Suprapubic skin (tissue), 4 donors: ENCODE results near the gene TADA3. TPM values are rescaled to one million over a fixed set of nuclear protein-coding genes. Genes with fewer than 3 reads are reported as not detected.

ENCODE experiments used
- DNase-seq, 2 donors: peaks; one replicate each; pipeline ENCODE4 v3.0.0-alpha.2; 2019; ENCODE audit warnings: low spot score in 2 of 2
- H3K27ac ChIP-seq: fragments of 200-600 bp; sonication (generic); one replicate; pipeline ENCODE4 v1.5.1; 2019
- H3K27me3 ChIP-seq: fragments of 200-600 bp; sonication (generic); one replicate; pipeline ENCODE4 v1.5.1; 2019
- H3K36me3 ChIP-seq: fragments of 200-600 bp; sonication (generic); one replicate; pipeline ENCODE4 v1.5.1; 2019
- H3K4me1 ChIP-seq: fragments of 200-600 bp; sonication (generic); one replicate; pipeline ENCODE4 v1.5.1; 2019
- H3K4me3 ChIP-seq: fragments of 200-600 bp; sonication (generic); one replicate; pipeline ENCODE4 v1.5.1; 2019; ENCODE audit warnings: mild to moderate bottlenecking
- H3K9me3 ChIP-seq: fragments of 200-600 bp; sonication (generic); one replicate; pipeline ENCODE4 v1.5.1; 2019
- EP300 ChIP-seq: sonication (generic); formaldehyde crosslinking; IDR thresholded peaks from one replicate; pipeline ENCODE4 v1.6.1; 2017; ENCODE audit warnings: antibody characterized with exemption
- POLR2A ChIP-seq, 2 donors: fragments of 450-650 bp; IDR thresholded peaks; one replicate each; pipeline ENCODE4 v1.6.1; 2017; ENCODE audit warnings: antibody characterized with exemption in 2 of 2, mild to moderate bottlenecking in 2 of 2, moderate library complexity in 2 of 2
- POLR2AphosphoS5 ChIP-seq, 3 donors: sonication (generic); formaldehyde crosslinking; IDR thresholded peaks; one replicate each; pipeline ENCODE4 v1.6.1; 2017; ENCODE audit warnings: antibody characterized with exemption in 3 of 3
- WGBS: methylation state at CpG from one replicate; pipeline ENCODE4 v1.1.5; 2018; 5-methylcytosine and 5-hydroxymethylcytosine counted together
- total RNA-seq, 4 donors: library from RNA; depleted of rRNA; stranded (reverse); fragments of >200 nt; gene quantifications; one replicate each; pipeline ENCODE4 v1.1.0, GENCODE V29; 2016
- TF ChIP-seq, protein P1 (sequence below), 2 donors: fragments of 200-600 bp in 1 of 2; fragments of 450-650 bp in 1 of 2; sonication (generic) in 1 of 2; IDR thresholded peaks; one replicate each; pipeline ENCODE4 v1.5.1; 2016 to 2019; ENCODE audit warnings: antibody characterized with exemption in 2 of 2, mild to moderate bottlenecking in 1 of 2, moderate library complexity in 1 of 2

Gene TADA3
- total RNA-seq, 4 donors from 2014 or later: 27.6 to 45.0 (median 38.8) TPM

GRCh38 chr3:9825451-9826040 is 33.3 kb upstream of the TADA3 start:
- TF ChIP-seq, protein P1, sequence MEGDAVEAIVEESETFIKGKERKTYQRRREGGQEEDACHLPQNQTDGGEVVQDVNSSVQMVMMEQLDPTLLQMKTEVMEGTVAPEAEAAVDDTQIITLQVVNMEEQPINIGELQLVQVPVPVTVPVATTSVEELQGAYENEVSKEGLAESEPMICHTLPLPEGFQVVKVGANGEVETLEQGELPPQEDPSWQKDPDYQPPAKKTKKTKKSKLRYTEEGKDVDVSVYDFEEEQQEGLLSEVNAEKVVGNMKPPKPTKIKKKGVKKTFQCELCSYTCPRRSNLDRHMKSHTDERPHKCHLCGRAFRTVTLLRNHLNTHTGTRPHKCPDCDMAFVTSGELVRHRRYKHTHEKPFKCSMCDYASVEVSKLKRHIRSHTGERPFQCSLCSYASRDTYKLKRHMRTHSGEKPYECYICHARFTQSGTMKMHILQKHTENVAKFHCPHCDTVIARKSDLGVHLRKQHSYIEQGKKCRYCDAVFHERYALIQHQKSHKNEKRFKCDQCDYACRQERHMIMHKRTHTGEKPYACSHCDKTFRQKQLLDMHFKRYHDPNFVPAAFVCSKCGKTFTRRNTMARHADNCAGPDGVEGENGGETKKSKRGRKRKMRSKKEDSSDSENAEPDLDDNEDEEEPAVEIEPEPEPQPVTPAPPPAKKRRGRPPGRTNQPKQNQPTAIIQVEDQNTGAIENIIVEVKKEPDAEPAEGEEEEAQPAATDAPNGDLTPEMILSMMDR (IDR thresholded peaks at IDR 0.05): no peak
- TF ChIP-seq POLR2AphosphoS5 (IDR thresholded peaks at IDR 0.05): no peak
- TF ChIP-seq EP300: no peak
- no peak for TF ChIP-seq POLR2A (IDR thresholded peaks at IDR 0.05)
- 57% methylated on average over 10 of the region's 14 CpGs for WGBS
- Histone ChIP-seq H3K4me1 (no peaks in the 10 kb centered on the region), H3K27me3 (no peaks in the 10 kb centered on the region), H3K4me3 (no peak overlapping the region), H3K27ac (no peak overlapping the region), H3K9me3 (no peaks in the 10 kb centered on the region), H3K36me3 (peaks cover 33% of the 10 kb centered on the region)
- no peak for DNase-seq

GRCh38 chr3:9820946-9821345 is 28.7 kb upstream of the TADA3 start:
- 73% methylated on average over 2 of the region's 2 CpGs for WGBS
- no peak for DNase-seq
- H3K4me3 ChIP-seq: no peak overlapping the region
- no peak overlapping the region for H3K27ac ChIP-seq
- no peaks in the 10 kb centered on the region for H3K9me3 ChIP-seq
- TF ChIP-seq EP300: no peak
- no peaks in the 10 kb centered on the region for H3K27me3 ChIP-seq
- H3K4me1 ChIP-seq: no peaks in the 10 kb centered on the region
- peaks cover 12% of the 10 kb centered on the region for H3K36me3 ChIP-seq

- TF ChIP-seq EP300 (no peak), POLR2A (IDR thresholded peaks at IDR 0.05) (no peak), POLR2AphosphoS5 (IDR thresholded peaks at IDR 0.05) (no peak)
- TF ChIP-seq, protein P1 (IDR thresholded peaks at IDR 0.05): no peak
Measured at GRCh38 chr3:9820543-9820942, 28.3 kb upstream of the TADA3 start.

GRCh38 chr3:9818666-9819335 is 26.5 kb upstream of the TADA3 start:
- WGBS: 91% methylated on average over 7 of the region's 7 CpGs
- H3K27me3 ChIP-seq: no peaks in the 10 kb centered on the region
- H3K4me1 ChIP-seq: no peaks in the 10 kb centered on the region
- no peaks in the 10 kb centered on the region for H3K9me3 ChIP-seq
- H3K27ac ChIP-seq: no peak overlapping the region
- TF ChIP-seq, protein P1 (IDR thresholded peaks at IDR 0.05): no peak
- TF ChIP-seq POLR2A (IDR thresholded peaks at IDR 0.05) (no peak), EP300 (no peak), POLR2AphosphoS5 (IDR thresholded peaks at IDR 0.05) (no peak)
- H3K4me3 ChIP-seq: no peak overlapping the region
- H3K36me3 ChIP-seq: peaks cover 24% of the 10 kb centered on the region
- no peak for DNase-seq

More at GRCh38 chr3:9820543-9820942, 28.3 kb upstream of the TADA3 start:
- H3K4me1 ChIP-seq: no peaks in the 10 kb centered on the region
- no peaks in the 10 kb centered on the region for H3K27me3 ChIP-seq
- 92% methylated on average over 8 of the region's 12 CpGs for WGBS
- H3K9me3 ChIP-seq: no peaks in the 10 kb centered on the region
- H3K4me3 ChIP-seq: no peak overlapping the region
- H3K36me3 ChIP-seq: peaks cover 13% of the 10 kb centered on the region
- H3K27ac ChIP-seq: no peak overlapping the region
- DNase-seq: no peak

DNA sequence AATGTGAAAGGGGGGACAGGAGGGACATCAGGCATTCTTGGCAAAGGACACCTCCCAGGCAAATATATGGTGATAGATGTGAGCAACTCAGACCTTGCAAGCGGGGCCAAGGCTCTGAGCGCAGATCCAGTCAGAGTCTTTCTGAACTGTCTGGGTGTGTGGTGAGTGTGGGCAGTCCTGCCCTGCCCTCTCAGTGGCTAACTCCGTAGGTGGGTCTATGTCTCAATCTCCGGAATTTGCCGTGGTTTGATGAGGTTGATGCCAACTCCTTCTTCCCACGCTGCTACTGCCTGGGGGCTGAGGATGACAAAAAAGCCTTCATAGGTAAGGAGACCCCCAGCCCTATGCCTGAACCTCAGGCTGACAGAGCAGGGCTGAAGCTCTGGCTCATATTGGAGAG is 25.2 kb upstream of the TADA3 start:
- Histone ChIP-seq H3K27ac (no peak overlapping the region), H3K4me1 (no peaks in the 10 kb centered on the region), H3K9me3 (no peaks in the 10 kb centered on the region), H3K27me3 (no peaks in the 10 kb centered on the region), H3K36me3 (peaks cover 33% of the 10 kb centered on the region), H3K4me3 (no peak overlapping the region)
- TF ChIP-seq, protein P1 (IDR thresholded peaks at IDR 0.05): no peak
- TF ChIP-seq EP300: no peak
- no peak for TF ChIP-seq POLR2AphosphoS5 (IDR thresholded peaks at IDR 0.05)
- TF ChIP-seq POLR2A (IDR thresholded peaks at IDR 0.05): no peak
- WGBS: 80% methylated on average over 6 of the region's 6 CpGs
- no peak for DNase-seq
